HG02870 (cell line): ENCODE results near the gene LGSN.
"Not testable (repeated sequence)": the region's sequence is repeated elsewhere in the genome, so short reads cannot be mapped to it uniquely, and the experiment has no call there.

ENCODE experiments used
- ATAC-seq: cut with Tn5 transposase; IDR thresholded peaks from one replicate; pipeline ENCODE4 v1.9.1; 2021; ENCODE audit warnings: mild to moderate bottlenecking, moderate library complexity; ENCODE audit not compliant: unreplicated experiment

LGSN gene

GRCh38 chr6:63319939-63320338, at the start of gene LGSN:
Gene LGSN, minus strand, starts transcription at chr6:63319983. Its CDS starts 40 bp downstream, at chr6:63319943.
- ATAC-seq, result no peak

GRCh38 chr6:63368347-63368746, 48.6 kb upstream of the LGSN start:
- ATAC-seq, result no peak

- not testable (repeated sequence) for ATAC-seq
Measured at GRCh38 chr6:63362500-63363120, 42.8 kb upstream of the LGSN start.

GRCh38 chr6:63357384-63357783, 37.6 kb upstream of the LGSN start:
- ATAC-seq, result not testable (repeated sequence)

GRCh38 chr6:63355632-63356031, 35.8 kb upstream of the LGSN start:
- no peak for ATAC-seq

GRCh38 chr6:63353286-63353630, 33.5 kb upstream of the LGSN start:
- no peak for ATAC-seq

- peak; percentile 85 for ATAC-seq
Measured at GRCh38 chr6:63352544-63353285, 32.9 kb upstream of the LGSN start.

GRCh38 chr6:63352069-63352543, 32.3 kb upstream of the LGSN start:
- peak; percentile 18 for ATAC-seq

GRCh38 chr6:63349401-63349800, 29.6 kb upstream of the LGSN start:
- no peak for ATAC-seq

GRCh38 chr6:63348836-63349235, 29.1 kb upstream of the LGSN start:
- ATAC-seq, result no peak

- peak; percentile 48 for ATAC-seq
Measured at GRCh38 chr6:63347599-63347998, 27.8 kb upstream of the LGSN start.

GRCh38 chr6:63346217-63346835, 26.5 kb upstream of the LGSN start:
- no peak for ATAC-seq

GRCh38 chr6:63340351-63340750, 20.6 kb upstream of the LGSN start:
- ATAC-seq, result no peak

- not testable (repeated sequence) for ATAC-seq
Measured at GRCh38 chr6:63334652-63335051, 14.9 kb upstream of the LGSN start.

- no peak for ATAC-seq
Measured at GRCh38 chr6:63333440-63333839, 13.7 kb upstream of the LGSN start.

- ATAC-seq, result not testable (repeated sequence)
Measured at GRCh38 chr6:63326630-63327029, 6.8 kb upstream of the LGSN start.

GRCh38 chr6:63322981-63323380, 3.2 kb upstream of the LGSN start:
- no peak for ATAC-seq

GRCh38 chr6:63321821-63322220, 2.0 kb upstream of the LGSN start:
- no peak for ATAC-seq

- no peak for ATAC-seq
Measured at GRCh38 chr6:63317641-63318040, 2.1 kb downstream of the LGSN start.

GRCh38 chr6:63316113-63316512, 3.7 kb downstream of the LGSN start:
- ATAC-seq, result no peak

- ATAC-seq, result no peak
Measured at GRCh38 chr6:63313111-63313510, 6.7 kb downstream of the LGSN start.
